Right renal pelvis (tissue), 4 donors: ENCODE measurements around the gene ITGB6. TPM values are rescaled to one million over a fixed set of nuclear protein-coding genes. Genes with fewer than 3 reads are reported as not detected.
"Not testable (repeated sequence)": the region's sequence is repeated elsewhere in the genome, so short reads cannot be mapped to it uniquely, and the experiment has no call there.

Source experiments
- DNase-seq, 4 donors: peaks; one replicate each; pipeline ENCODE4 v3.0.0-alpha.2; 2013; ENCODE audit warnings: low read depth in 4 of 4, low spot score in 3 of 4, missing footprints in 1 of 4
- polyA plus RNA-seq, 4 donors: library from polyadenylated mRNA; unstranded; fragments of 120-200 nt; gene quantifications; one replicate each; pipeline ENCODE4 v1.2.1, GENCODE V29; 2013; ENCODE audit not compliant: insufficient read length in 4 of 4

ITGB6 gene
- polyA plus RNA-seq, 4 donors, result 16.8 to 21.0 (median 20.3) TPM

DNA sequence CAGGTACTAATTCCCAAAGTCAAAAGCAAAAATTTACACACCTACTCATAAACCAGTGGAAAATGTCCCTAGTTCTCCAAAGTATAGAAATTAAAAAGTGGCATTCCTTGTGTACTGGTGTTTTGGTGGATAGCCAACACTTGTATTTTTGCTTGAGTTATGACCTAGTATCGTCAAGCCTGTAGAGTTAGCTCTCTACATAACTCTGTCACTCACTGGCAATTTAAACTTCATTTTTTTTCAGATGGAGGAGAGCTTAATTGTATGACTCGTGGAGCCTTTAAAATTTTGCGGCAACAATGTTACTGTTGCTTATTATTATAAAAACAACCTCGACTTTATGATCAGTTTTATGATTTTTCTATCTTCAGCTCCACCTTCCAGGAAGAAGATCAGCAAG, 58.7 kb downstream of the ITGB6 start:
- DNase-seq, result no peak

DNA sequence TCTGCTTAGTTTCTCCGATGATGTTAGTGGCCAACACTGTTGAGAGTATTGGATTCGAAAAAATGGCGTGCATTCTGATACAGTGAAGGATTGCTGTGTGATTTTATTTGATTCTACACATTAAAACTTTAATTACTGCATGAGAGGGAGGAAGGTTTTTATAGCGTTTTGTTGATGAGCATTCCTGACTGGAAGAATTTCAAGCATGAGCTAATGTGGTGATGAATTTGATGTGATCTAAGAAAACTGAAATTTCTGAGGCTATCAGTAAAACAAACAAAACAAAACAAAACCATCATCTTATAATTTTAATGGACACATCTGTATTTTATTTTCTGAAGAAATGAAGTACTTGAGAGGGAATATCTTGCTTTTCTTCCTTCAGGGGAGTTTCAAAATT, 59.6 kb downstream of the ITGB6 start:
- DNase-seq, result no peak

DNA sequence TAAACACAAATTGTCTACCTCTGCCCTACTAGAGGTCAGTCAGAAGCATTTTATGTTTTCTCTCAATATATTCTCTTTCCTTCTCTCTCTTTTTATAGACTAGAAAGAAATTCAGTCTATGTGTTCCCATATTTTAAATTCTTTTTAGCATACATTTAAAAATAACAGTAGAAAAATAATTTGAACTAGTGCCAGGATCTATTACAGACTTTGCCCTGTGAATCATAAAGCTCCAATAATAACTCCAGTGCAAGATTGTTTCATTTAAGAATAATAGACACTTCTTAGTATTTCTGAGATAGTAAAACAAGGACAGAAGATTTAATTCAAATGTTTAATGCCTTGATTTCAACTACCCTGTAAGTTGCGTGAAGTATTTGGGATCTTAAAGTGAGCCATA, 60.1 kb downstream of the ITGB6 start:
- DNase-seq, result no peak

DNA sequence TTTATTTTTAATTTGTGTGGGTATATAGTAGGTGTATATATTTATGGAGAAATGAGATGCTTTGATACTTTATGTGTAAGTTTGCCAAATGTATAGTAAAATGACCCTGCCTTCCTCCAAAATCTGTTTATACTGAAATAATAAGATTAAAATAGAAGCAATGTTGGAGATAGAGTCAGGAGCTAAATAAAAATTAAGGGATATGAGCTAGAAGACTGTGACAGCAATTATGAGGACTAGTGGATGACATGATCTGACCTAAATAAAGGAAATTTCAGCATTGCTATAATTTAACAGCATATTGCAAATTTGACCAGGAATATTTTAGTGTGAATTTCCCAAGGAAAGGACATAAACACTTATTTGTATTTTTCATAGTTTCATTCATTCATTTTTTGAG, 60.7 kb downstream of the ITGB6 start:
- DNase-seq, result no peak

DNA sequence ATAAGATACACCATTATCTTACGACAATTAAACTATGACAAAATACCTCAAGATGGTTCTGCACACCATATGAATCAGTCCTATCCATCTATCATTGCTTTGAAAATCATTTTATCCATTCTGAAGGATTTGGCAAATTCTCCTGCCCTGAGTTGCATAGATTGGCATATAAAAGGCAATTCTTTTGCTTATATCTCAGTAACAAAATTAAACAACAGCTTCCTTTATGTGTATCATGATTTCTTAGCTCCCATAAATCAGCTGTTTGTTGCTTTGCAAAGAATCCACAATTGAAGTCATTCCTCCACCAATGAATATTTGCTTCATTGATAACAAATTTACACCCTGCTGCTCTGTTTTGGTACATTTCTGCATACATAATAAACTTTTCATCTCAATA, 61.7 kb downstream of the ITGB6 start:
- DNase-seq, result no peak

DNA sequence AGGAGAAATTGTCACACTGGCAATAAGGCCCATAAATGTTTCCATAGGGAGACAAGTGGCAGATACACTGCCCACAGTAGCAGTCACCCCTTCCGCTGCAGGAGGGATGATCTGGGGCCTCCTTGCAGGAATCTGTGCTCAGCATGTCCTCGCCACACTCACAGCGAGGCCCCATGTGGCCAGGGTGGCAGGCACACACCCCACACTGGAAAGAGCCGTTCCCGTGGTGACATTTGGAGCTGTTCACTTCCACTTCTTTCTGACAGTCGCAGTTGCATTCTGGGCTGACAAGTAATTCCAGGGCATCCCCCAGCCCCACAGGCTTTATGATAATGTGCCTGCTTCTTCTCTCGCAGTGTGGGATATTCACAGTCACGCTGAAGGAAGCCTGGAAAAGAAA, 62.6 kb downstream of the ITGB6 start:
- no peak for DNase-seq

DNA sequence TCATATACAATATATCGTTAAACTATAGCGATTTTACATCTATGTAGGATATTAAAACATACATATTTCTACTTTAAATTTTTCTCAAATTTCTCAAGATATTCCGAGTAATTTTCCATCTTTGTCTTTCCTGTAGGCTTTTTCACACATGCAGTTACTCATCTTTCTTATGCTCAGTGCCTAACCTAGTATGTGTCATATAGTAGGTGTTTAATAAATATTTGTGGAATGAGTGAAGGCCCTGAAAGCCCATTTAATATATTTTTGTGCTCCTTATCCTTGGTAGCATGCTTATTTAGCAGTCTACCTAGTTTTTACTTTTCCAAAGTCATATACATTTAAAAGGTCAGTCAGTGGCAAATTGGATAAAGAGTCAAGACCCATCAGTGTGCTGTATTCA, 67.3 kb downstream of the ITGB6 start:
- no peak for DNase-seq

DNA sequence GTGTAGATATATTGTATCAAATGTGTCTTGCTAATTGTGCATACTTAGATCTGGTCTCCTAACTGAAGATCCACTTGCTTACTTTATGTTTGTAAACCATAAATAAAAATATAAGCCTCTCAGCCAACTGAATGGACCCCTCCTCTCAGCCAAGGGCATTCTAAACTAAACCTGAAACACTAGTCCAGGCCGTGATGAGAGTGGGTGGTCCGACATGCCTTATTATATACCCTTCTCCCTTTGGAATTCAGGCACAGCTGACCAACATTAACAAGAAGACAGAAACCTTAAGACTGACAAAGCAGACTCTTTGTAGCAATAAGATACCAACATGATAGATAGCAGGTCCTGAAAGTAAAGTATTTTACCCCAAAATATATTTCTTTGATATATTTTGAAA, 73.3 kb downstream of the ITGB6 start:
- no peak for DNase-seq

DNA sequence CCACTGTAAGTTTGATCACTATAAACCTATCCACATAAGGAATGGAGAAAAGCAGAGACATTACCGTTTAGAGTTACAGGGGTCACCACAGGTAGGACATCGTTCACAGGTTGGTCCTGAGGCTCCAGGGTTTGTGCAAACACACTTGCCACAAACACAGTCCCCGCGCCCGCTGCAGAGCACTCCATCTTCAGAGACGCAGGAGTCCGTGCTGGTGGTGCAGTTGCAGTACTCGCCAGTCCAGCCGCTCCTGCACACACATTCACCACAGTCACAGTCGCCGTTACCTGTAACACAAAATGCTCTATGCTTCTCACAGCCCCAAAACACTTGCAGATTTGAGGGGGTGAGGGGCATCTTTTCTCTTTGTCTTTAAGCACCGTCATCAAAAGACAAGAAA, 73.8 kb downstream of the ITGB6 start:
- DNase-seq, result no peak

DNA sequence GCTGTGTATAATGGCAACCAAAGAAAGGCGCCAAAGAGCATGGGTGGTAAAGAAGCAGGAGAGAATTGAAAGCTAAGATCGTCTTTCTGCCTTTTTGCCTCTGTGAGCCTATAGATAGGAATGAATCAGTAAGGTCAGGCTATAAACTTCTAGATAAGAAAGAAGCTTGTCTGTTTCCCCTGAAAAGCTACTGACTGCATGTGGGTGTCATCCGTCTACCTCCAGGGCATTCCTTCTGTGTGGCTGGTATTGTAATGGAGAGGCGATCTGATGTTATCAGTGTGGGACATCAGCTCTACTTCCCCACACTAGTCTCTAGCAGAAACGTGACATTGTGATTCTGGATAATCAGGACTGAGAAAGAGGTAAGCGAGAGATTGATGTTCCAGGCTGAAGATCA, 74.2 kb downstream of the ITGB6 start:
- no peak for DNase-seq

DNA sequence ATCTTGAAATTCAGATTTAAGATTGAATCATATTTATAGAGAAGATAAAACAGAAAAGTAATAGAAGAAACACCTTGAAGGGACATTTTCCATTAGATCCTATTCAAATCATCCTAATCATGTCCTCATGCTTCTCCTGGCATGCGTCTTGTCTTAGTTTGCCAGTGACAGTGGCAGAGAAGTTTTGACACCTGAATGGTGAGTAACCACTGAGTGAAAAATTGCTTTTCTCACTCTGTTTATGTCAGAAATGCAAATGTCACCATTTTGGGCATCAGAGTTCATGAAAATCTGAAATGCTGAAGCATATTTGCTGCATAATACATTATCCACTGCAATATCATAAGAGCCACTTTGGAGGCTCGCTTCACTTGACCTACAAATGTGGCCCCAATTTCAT, 74.7 kb downstream of the ITGB6 start:
- no peak for DNase-seq

DNA sequence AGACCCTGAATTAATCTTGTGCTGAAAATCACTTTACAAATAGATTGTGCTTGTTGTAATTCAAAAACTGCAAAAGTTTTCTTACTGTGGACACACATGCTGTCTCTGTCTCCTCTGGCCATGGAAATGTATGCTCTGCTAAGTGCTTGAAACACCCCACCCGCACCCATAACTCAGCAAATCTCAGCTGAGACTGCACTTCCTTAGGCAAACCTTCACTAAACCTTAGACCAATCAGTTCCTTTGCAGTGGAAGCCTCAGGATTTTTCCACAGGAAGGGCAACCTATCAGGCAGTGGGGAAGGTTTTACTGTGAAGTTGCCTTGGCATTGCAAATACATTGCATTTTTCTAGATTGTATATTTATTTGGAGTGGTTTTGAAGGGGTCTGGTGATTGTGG, 75.5 kb downstream of the ITGB6 start:
- no peak for DNase-seq

DNA sequence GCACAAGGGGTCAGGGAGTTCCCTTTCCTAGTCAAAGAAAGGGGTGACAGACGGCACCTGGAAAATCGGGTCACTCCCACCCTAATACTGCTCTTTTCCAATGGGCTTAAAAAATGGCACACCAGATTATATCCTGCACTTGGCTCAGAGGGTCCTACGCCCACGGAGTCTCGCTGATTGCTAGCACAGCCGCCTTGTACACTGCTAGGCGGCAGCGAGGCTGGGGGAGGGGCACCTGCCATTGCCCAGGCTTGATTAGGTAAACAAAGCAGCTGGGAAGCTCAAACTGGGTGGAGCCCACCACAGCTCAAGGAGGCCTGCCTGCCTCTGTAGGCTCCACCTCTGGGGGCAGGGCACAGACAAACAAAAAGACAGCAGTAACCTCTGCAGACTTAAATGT, 85.4 kb downstream of the ITGB6 start:
- not testable (repeated sequence) for DNase-seq

DNA sequence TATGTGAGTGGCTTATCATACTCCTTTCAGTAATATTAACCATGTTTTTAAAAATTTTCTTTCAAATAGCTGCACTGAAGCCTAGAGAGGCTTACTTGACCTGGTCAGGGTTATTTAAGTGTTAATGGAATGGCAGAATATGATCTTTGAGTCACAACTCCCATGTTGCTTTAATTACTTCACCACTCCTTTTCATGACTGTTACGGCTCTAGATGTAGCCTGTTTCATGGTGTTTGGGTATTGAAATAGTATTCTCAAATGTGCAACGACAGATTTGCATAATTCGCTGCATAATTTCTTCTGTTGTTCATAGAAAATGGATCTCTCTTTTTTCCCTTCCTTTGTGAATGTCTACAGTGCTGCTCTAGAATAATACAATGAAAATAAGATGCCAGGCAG, 86.1 kb downstream of the ITGB6 start:
- no peak for DNase-seq

DNA sequence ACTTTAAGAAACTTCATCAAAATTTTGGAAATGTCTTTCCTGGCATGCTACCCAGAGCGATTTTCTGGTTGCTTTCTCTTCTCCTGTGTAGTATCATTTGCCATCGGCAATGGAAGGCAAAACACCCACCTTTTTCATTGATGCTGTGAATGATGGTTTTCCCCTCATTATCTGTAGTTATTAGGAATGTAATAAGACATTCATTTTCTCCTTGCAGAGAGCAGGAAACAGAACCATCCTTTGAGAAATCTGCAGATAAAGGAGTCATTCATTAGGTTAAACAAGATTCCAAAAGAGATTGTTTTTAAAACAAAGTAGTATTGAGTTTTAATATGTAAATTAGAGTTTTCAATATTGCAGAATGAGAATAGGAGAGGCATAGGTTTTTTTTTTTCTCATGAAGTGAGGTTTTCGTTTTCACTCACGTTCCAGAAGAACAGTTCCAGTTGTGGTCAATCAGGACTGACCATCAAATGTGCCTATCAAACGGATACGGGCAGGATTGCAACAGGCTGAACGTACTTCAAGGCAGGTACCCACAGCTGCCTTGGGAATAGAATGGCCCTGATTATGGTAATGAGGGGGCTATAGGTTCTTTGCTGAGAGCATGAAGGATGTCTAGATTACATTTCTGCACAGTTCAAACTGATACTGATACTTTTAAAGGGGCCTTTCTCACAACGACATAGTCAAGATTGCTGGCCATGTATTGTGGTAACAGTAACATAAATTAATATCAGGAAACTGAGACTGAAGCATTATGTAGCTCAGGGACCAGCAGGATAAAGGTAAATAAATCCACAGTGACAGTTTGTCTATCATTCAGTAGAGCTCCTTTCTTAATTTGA, 87.9 kb downstream of the ITGB6 start:
- no peak for DNase-seq

DNA sequence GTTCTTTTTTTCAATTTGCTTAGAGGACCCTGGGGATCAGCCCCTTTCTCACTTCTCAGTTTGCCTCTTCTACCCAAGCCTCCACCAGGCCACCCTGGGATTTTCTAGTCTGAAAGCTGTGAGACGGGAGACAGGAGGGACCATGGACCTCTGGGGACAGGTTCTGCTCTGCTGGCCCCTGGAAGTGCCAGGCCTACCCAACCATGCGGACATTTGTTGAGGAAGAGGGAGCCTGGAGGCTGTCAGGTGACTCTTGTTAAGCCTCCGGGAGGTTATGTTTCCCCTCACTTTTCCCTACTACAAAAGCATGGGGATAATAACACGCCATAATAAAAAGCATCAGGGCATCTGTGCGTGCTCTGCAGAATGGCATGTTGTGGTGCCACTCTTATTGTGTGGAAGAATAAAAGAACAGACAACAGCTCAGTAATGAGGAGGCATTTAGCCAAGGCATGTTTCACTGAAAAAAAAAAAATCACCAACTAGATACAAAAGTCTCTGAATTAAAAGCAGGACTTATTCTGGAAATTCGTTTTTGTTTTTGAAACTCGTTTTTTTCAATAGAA, 89.3 kb downstream of the ITGB6 start:
- no peak for DNase-seq

DNA sequence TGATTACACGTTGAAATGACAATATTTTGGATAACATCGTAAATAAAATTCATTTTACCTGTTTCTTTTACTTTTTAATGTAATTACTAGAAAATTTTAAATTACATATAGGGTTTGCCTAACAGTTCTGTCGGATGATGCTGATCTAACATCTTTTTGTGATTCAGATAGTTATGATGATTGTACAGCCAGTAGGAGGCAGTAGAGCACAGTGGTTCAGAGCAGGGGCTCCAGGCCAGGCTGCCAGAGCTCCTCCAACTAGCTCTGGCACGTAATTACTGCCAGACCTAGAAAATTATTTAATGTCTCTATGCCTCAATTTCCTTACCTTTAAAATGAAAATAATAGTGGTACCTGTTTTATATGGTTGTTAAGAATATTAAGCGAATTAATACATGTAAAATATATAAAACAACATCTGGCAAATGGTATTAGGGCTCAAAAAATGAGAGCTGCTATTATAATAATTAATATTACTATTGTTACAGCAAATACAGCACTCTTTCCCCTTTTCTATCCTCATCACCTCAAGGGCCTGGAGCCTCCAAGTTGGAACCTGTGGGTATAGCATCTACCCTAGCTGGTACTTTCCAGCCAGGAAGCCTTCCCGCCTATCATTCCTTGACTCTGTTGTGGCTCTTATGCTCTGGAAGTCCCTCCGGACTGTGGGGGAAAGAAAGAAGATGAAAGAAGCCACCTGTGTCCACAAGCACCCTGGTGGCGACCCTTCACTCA, 90.0 kb downstream of the ITGB6 start:
- peak; percentile 61 to 67 (median 66) for DNase-seq

DNA sequence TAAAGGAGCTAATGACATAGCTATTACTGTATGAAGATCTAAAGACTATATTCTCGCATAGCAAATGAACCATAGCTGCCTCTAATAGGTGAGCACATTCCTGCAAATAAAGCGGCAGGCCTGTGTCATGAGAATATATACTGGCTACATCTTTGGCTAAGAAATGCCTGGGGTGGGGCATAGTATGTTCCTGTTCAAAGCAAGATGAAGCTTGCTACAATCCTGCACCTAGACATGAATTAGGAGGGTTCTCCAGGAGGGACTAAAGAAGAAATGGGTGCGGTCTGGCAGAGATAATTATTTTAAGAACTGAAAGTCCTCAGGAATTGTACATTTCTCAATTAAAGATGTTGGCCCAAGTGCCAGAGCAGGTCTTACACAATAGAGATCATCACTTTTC, 90.8 kb downstream of the ITGB6 start:
- DNase-seq, result no peak

DNA sequence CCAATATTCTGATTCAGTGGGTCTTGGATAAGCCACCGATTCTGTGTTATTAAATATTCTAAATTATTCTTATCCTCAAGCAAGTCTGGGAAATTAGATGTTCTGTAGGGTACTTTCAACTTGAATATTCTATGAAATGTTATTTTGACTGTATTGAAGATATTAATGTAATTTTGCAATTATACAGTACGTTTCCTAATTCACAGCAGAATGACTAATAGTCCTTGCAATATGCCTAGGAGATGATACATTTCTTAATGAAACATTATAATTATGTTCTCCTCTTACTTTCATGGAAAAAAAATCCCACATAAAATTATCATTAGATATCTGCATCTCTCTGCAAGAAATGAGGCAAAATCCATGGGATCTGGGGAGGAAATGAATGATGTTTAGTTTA, 91.4 kb downstream of the ITGB6 start:
- DNase-seq, result no peak

DNA sequence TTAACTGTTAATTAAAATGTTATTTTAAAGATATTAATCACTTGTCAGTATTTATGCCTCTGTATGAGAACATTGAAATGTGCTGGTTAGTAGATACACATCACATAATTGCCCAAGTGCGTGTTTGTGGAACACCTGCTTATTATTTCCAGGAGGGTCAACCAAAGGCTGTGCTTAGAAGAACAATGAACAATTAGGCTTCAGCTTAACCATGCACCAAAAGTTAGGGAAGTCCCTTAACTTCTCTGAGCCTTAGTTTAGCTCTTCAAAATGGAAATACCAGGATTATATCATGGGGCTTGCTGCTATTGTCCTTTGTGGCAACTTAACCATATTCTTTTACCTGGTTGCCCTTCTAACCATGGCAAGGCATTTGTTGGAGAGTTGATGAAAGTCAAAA, 94.7 kb downstream of the ITGB6 start:
- no peak for DNase-seq

DNA sequence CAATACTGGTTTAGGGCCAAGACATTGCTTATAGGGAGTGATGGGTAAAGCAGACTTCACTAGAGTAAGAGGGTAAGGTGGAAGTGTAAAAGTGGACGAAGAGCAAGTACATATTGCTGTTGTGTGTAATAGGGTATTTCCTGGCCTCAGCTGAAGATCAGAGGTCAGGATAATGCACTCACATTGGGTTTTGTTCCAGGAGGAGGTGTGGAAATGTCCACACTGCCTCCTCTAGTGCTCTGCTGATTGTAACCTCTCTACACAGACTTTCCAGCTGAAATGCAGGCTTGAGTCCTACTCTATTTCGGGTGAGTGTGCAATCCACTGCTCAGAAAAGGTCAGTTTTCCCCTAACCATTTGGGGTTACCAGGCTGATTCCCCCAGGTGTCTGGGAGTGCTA, 96.0 kb downstream of the ITGB6 start:
- no peak for DNase-seq

DNA sequence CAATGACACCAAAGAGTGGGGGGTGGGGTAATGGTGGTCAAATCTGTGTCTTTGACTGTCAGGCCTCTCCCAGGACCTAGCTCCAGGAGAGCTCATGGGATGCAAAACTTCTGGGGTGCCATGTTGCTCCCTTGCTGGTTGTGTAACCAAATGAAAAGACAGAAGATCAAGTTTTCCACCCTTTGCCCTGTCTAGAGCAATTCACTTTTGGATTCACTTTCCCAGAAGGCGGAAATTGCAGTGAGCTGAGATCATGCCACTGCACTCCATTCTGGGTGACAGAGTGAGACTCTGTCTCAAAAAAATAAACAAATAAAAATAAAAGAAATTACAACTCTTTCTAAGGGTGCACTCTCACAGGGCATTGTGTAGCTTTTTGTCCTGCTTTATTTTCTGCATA, 102.7 kb downstream of the ITGB6 start:
- DNase-seq, result no peak
